ENCODE data around the gene PFDN5. TPM values are rescaled to one million over a fixed set of nuclear protein-coding genes. Genes with fewer than 3 reads are reported as not detected.

Gene PFDN5
- total and polyA plus RNA-seq, 10 of the 15 experiments (the other 5 are each of a cell fraction or from before 2014, with no cell fraction given): 300 to 1,596 (median 495) TPM

DNA sequence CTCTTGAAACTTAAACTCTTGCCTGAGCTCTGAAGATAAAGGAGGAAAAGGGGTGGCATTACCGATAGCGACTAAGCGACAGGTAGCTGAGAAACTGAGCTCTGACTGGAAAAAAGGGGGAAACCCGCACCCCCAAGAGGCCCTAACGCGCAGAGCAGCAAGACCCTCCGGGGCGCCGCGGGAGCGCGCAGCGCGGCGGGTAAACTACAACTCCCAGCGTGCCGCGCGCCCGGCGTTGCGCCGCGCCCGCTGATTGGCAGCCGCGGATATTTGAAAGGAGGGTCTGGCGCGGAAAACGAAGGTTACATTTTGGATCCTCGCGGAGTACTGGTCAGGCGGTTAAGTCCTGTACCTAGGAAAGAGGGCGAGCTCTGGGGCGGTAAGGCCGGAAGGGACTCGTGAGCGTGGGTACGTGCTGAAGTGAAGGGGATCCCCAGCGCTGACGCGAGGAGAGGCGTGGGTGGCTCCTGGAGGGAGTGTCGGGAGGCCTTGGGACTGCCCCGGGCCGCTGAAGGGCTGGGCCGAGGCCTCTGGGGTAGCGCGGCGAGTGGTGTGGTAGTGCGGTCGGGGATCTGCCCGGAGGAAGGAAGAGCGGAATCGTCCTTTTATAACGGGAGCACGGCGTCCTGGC, 27.2 kb upstream of the PFDN5 start, which contains the start of gene ESPL1 (continued):
- TF ChIP-seq ZBTB40 (IDR thresholded peaks at IDR 0.05; ENCODE audit: borderline replicate concordance): peak; percentile 37; the same call in 1 of the 2 replicates

DNA sequence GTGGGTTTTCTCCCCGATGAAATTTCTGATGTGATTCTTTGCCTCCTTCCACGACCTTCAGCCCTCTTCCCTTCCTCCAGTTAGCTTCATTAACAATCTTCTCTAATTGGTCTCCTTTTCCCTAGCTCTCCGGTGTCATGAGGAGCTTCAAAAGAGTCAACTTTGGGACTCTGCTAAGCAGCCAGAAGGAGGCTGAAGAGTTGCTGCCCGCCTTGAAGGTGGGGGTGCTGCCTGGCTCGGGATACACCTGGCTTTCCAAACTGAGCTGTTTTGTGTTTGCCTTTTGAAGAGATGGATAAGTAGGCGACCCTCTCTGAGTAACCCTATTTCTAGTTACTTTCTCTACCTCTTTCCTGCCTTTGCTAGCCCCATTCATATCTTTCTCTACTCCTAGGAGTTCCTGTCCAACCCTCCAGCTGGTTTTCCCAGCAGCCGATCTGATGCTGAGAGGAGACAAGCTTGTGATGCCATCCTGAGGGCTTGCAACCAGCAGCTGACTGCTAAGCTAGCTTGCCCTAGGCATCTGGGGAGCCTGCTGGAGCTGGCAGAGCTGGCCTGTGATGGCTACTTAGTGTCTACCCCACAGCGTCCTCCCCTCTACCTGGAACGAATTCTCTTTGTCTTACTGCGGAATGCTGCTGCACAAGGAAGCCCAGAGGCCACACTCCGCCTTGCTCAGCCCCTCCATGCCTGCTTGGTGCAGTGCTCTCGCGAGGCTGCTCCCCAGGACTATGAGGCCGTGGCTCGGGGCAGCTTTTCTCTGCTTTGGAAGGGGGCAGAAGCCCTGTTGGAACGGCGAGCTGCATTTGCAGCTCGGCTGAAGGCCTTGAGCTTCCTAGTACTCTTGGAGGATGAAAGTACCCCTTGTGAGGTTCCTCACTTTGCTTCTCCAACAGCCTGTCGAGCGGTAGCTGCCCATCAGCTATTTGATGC, 26.4 kb upstream of the PFDN5 start:
- 58% methylated on average over 20 of the region's 20 CpGs for WGBS (ENCODE audit: insufficient coverage, insufficient replicate concordance, low lambda C conversion rate, missing lambda C conversion rate)
- FAIRE-seq (no peak), DNase-seq (ENCODE audit: low read depth, low spot score) (no peak), ATAC-seq (peak; percentile 6)
- in situ Hi-C loops (cut with MboI) (no loop called here), intact Hi-C loops (cut with micrococcal nuclease; ENCODE audit: unreplicated experiment) (loop anchor here (5.0 kb wide), 1 partner anchor 47 kb away; no protein-coding TSS in a partner anchor)
- ChIA-PET RAD21 (ENCODE audit: unreplicated experiment) (interaction anchor here (0.7 to 8.8 kb wide), 20 partner anchors 9 to 111 kb away, joined by 3 to 146 read pairs (median 6); partner anchors contain the start of genes AAAS, CSAD, ITGB7 and MYG1), SMC1A (ENCODE audit: uncharacterized antibody, unreplicated experiment) (interaction anchor here (0.5 to 7.7 kb wide), 19 partner anchors 8 to 215 kb away, joined by 3 to 155 read pairs (median 4); partner anchors contain the start of genes AAAS, ITGB7 and PFDN5), CTCF (interaction anchor here (0.6 to 7.2 kb wide), 22 partner anchors 10 to 239 kb away, joined by 3 to 134 read pairs (median 6); partner anchors contain the start of genes AAAS, ITGB7, NPFF and PFDN5), POLR2A (interaction anchor here (0.5 to 3.4 kb wide), 20 partner anchors 10 to 190 kb away, joined by 3 to 26 read pairs (median 4); partner anchors contain the start of genes AAAS, ITGB7 and SPRYD3)
- Histone ChIP-seq H4K20me1 (ENCODE audit: control insufficient read depth, insufficient read depth) (no peaks in the 10 kb centered on the region), H3K79me2 (ENCODE audit: control insufficient read depth, insufficient read depth, low read length) (peaks cover 26% of the 10 kb centered on the region), H3K4me3 (peak overlapping the region; percentile 77), H3K9me3 (replicated peaks; ENCODE audit: control insufficient read depth, insufficient read depth, low read length) (no peaks in the 10 kb centered on the region), H3K4me1 (ENCODE audit: control insufficient read depth, insufficient read depth, low read length) (peaks cover 14% of the 10 kb centered on the region), H3K27ac (ENCODE audit: control insufficient read depth, insufficient read depth) (peak overlapping the region; percentile 89), H3K36me3 (ENCODE audit: control insufficient read depth in 2 of 2, insufficient read depth in 2 of 2, low read length in 1 of 2) (peaks cover 0 to 9% of the 10 kb centered on the region in 2 experiments; a peak in 1 of 4 replicates), H2AFZ (ENCODE audit: control insufficient read depth, low read depth, low read length) (peak overlapping the region; percentile 94), H3K27me3 (replicated peaks in 1 of 2; ENCODE audit: control insufficient read depth in 2 of 2, insufficient read depth in 2 of 2, low read length in 1 of 2) (no peaks in the 10 kb centered on the region), H3K9ac (ENCODE audit: control insufficient read depth, insufficient read depth, low read length) (peak overlapping the region; percentile 87), H3K4me2 (ENCODE audit: control insufficient read depth, insufficient read depth) (peak overlapping the region; percentile 89)
- TF ChIP-seq DPF2 (IDR thresholded peaks at IDR 0.05) (0 out of 2 replicates have a peak, but pooled peaks have one; percentile 2), POLR2AphosphoS2 (IDR thresholded peaks at IDR 0.05; ENCODE audit: low read depth, low read length) (no peak), RUNX3 (IDR thresholded peaks at IDR 0.05; ENCODE audit: low read length) (no peak; the same call in 1 of the 2 replicates), HSF1 (IDR thresholded peaks at IDR 0.05; ENCODE audit: low read depth, low read length) (no peak)
- TF ChIP-seq, protein P1, sequence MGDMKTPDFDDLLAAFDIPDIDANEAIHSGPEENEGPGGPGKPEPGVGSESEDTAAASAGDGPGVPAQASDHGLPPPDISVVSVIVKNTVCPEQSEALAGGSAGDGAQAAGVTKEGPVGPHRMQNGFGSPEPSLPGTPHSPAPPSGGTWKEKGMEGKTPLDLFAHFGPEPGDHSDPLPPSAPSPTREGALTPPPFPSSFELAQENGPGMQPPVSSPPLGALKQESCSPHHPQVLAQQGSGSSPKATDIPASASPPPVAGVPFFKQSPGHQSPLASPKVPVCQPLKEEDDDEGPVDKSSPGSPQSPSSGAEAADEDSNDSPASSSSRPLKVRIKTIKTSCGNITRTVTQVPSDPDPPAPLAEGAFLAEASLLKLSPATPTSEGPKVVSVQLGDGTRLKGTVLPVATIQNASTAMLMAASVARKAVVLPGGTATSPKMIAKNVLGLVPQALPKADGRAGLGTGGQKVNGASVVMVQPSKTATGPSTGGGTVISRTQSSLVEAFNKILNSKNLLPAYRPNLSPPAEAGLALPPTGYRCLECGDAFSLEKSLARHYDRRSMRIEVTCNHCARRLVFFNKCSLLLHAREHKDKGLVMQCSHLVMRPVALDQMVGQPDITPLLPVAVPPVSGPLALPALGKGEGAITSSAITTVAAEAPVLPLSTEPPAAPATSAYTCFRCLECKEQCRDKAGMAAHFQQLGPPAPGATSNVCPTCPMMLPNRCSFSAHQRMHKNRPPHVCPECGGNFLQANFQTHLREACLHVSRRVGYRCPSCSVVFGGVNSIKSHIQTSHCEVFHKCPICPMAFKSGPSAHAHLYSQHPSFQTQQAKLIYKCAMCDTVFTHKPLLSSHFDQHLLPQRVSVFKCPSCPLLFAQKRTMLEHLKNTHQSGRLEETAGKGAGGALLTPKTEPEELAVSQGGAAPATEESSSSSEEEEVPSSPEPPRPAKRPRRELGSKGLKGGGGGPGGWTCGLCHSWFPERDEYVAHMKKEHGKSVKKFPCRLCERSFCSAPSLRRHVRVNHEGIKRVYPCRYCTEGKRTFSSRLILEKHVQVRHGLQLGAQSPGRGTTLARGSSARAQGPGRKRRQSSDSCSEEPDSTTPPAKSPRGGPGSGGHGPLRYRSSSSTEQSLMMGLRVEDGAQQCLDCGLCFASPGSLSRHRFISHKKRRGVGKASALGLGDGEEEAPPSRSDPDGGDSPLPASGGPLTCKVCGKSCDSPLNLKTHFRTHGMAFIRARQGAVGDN (IDR thresholded peaks at IDR 0.05): 0 out of 2 replicates have a peak, but pooled peaks have one; percentile 22
- BruUV-seq (replicated peaks): TSS peak; percentile 91

Data from GM12878 (cell line).